Purkinje cell (primary cell): ENCODE results near the gene NXPE4. TPM values are rescaled to one million over a fixed set of nuclear protein-coding genes. Genes with fewer than 3 reads are reported as not detected.

Experiments used
- polyA plus RNA-seq: library from polyadenylated mRNA; unstranded; fragments of >200 nt; fragmentation: Nextera tagmentation; gene quantifications from 2 replicates; pipeline ENCODE4 v1.2.1, GENCODE V29; 2014

The NXPE4 gene
- not detected in 2 replicates for polyA plus RNA-seq

DNA sequence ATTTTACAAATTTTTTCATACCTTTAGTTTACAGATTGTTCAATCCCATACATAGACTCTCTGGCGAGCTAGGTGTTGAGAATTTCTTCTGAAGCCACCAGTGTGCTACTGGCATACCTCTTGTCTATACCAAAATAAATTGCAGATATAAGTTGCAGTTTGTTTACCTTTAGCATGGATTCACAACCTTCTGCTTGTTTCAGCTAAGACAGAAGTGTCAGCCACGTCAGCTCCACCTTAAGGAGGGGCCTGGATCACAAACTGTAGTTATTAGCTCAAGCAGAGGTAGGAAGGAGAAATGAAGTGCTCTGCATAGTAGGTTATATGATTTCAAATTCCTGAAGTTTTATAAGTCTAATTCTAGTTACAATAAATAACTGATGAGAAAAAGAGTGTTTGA, at the start of gene NXPE4:
Gene NXPE4, minus strand, starts transcription at position 216 of the 400 bp plus-strand sequence. CDS start 1,027 bp downstream, outside the sequence.

DNA sequence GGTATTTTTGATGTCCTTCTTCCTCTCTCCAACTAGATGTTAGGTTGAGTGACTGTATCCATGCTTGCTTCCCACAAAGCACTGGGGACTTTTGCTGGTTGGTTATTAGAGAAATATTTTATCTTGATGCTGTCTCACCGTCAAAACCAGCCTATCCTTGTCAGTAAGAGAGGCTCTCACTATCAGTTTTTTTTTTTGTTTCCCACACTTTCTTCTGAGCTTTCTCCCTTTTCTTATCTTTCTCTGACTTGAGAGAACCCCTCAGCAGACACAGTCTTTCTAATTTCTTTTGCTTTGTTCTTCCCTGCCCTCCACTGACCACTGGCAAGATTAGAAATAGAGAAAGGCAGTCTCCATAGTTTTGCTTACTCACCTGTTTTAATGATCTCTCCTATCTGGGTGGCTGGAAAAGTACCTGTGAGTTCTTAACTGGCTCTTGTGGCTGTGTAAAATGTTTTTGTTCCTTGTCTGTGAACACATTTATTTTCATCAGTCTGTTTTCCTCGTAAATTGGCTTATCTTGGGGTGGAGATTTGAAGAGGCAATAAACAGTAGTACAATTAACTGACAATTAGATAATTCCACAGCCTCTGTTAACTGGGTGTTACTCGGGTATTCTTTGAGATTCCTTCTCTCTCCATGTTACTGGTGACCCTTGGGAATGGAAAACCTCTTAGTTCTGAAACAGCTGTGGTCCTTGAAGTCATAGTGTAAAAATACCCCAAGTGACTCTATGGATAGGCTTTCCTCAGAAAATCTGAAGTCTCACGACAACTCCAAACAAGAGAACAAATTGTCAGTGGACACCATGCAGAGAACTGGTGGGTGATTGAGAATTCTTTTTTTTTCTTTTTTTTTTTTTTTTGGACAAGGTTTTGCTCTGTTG, 35.9 kb downstream of the NXPE4 start, which contains the start of gene NXPE1:
Gene NXPE1, minus strand, starts transcription at position 457 of the 886 bp plus-strand sequence. CDS start 8,680 bp downstream, outside the sequence.

Other genes with a start within 250 kb of the NXPE4 start
- 3.1 and 3.6 TPM in 2 replicates for gene C11orf71, start 195.3 kb downstream of the NXPE4 start, polyA plus RNA-seq
- 6.4 and 8.1 TPM in 2 replicates for gene RBM7, start 195.1 kb downstream of the NXPE4 start, polyA plus RNA-seq
- gene REXO2, start 156.3 kb downstream of the NXPE4 start, polyA plus RNA-seq: 58.7 and 68.7 TPM in 2 replicates
- not detected in 2 replicates for gene NXPE1, start 35.9 kb downstream of the NXPE4 start, polyA plus RNA-seq
- 0.30 TPM in 1 of 2 replicates, not detected in the other for gene NXPE2, start 82.7 kb upstream of the NXPE4 start, polyA plus RNA-seq